ENCODE data around the gene ZBTB7C.
A peak's percentile ranks its signal among the peaks of the same experiment; 100 is the strongest.

The ZBTB7C gene

GRCh38 chr18:48024881-48025660 lies 384.1 kb downstream of the ZBTB7C start:
- DNase-seq (ENCODE audit: low read depth), result no peak
- no peak for TF ChIP-seq CTCF (IDR thresholded peaks at IDR 0.05; ENCODE audit: low read depth, low read length, missing control alignments)
- no peak overlapping the region for H3K4me3 ChIP-seq (ENCODE audit: low read depth, low read length)

- no peak overlapping the region for H3K4me3 ChIP-seq (ENCODE audit: low read depth, low read length)
- DNase-seq (ENCODE audit: low read depth), result no peak
These were observed 385.1 kb downstream of the ZBTB7C start for GRCh38 chr18:48024009-48024512.

DNA sequence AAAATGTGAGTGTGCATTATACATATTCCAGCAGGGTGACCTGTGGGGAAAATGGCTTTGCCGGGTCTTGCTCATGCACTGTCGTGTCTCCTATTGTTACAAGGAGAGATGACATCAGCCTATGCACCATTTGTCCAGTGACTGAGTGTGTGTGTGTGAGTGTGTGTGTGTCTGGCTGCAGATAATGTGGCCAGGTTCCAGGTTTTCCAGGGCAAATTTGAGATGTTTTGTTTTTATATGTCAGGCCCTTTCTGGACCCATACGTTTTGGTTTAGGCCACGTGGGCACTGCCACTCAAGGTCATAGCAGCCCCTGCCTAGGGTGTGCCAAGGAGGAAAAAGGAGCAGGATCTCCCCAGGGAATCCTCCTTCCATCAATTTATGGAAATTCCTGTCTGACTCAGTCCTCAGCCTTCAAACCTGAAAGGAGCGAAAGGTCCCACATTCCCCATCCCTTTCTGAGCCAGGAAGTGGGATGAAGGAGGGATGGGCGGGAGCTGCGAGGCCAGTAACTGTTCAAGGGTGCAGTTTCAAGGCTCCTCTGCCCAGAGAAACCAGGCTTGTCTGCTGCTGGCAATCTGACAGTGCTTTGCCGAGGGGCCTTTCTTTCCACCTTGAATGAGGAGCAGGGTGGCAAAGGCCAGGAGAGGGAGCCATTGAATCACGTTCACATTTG lies 385.7 kb downstream of the ZBTB7C start:
- no peak for DNase-seq (ENCODE audit: low read depth)
- peak; percentile 26 for TF ChIP-seq CTCF (IDR thresholded peaks at IDR 0.05; ENCODE audit: low read depth, low read length, missing control alignments)
- H3K4me3 ChIP-seq (ENCODE audit: low read depth, low read length), result no peak overlapping the region

More at GRCh38 chr18:48024009-48024512, 385.1 kb downstream of the ZBTB7C start:
- no peak for TF ChIP-seq CTCF (IDR thresholded peaks at IDR 0.05; ENCODE audit: low read depth, low read length, missing control alignments)

DNA sequence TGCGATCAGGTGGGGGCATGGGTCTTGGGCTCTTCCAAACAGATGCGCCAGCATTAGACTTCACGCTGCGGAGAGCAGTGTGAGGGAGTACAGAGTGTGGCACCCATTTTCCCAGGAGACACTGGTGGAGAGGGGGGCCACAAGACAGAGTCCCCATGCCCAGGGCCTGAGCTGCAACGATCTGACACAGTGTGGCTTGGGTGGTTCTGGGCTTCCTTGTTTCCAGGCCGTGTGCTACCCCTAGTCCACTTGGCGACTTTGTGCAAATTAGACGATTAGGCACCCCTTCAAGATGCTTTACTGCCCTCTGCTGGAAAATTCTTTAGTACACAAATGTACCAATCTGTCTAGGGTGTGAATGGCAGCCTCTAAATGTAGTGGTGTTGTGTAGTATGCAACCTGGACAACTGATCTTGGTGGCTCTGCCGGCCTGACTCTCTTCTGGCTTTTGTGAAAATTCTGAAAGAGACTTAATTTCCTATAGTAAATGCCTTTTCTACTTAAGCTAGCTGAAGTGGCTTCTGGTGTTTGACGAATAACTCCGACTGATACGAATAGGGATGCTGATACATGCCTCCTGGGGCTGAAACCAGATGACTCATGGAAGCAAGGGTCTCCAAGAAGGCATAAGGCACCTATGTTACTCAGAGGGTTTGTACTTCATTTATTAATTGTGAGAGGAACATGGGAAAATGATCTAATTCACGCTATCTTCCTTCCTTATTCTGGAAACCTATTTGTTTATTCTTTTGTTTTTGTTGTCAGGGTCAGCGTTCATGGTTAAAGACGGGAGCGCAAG lies 386.5 kb downstream of the ZBTB7C start:
- DNase-seq (ENCODE audit: low read depth), result no peak
- peak; percentile 52 for TF ChIP-seq CTCF (IDR thresholded peaks at IDR 0.05; ENCODE audit: low read depth, low read length, missing control alignments)
- H3K4me3 ChIP-seq (ENCODE audit: low read depth, low read length), result no peak overlapping the region

- no peak overlapping the region for H3K4me3 ChIP-seq (ENCODE audit: low read depth, low read length)
- no peak for TF ChIP-seq CTCF (IDR thresholded peaks at IDR 0.05; ENCODE audit: low read depth, low read length, missing control alignments)
- DNase-seq (ENCODE audit: low read depth), result no peak
These were observed 387.2 kb downstream of the ZBTB7C start for GRCh38 chr18:48022021-48022420.

- no peak for DNase-seq (ENCODE audit: low read depth)
- no peak overlapping the region for H3K4me3 ChIP-seq (ENCODE audit: low read depth, low read length)
- no peak for TF ChIP-seq CTCF (IDR thresholded peaks at IDR 0.05; ENCODE audit: low read depth, low read length, missing control alignments)
These were observed 387.8 kb downstream of the ZBTB7C start for GRCh38 chr18:48021273-48021914.
